Putamen (tissue), 1 donor: ENCODE measurements around the gene WDR18.
"Not testable (repeated sequence)": the region's sequence is repeated elsewhere in the genome, so short reads cannot be mapped to it uniquely, and the experiment has no call there.

Source experiments
- DNase-seq: peaks from one replicate; pipeline ENCODE4 v3.0.0-alpha.2; 2016; ENCODE audit warnings: low spot score

The WDR18 gene

DNA sequence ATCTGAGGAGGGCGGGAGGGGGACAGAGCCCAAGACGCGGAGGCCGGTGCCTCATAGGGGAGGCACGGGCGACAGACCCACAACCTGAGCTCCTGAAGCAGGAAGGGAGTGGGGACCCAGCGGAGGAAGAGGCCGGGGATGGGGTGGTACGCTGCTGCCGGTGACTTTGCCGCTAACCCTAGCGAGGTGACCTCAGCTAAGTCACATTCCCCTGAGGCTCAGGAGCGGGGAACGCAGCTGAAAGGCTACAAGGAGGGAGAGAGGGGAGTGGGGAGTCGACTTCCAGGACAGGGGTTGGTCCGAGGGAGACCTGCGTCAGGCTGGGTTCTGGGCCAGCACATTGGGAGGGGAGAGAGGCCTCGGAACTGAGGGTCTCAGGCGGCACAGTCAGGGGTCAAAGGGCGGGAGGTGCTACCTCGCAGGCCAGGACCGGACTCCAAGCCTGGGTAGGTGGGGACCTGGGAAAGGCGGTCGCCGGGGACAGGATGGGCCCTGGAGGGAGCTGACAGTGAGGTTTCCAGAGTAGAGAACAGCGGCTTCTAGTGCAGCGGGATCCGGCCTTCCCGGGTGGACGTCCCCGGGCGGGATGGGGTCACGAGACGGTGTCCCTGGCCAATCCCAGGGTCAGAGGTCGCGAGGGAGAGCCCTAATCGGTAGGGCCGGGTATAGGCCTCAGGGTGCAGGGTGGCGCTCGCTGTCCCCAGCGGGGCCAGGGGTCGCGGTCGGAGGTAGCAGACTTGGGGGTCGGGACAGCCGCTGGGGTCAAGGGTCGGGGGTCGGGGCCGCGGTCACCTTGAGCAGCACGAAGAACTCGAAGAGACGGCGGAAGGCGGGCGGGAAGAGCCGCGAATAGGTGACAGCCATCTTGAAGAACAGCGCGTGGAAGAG, 36.1 kb downstream of the WDR18 start:
- no peak for DNase-seq

DNA sequence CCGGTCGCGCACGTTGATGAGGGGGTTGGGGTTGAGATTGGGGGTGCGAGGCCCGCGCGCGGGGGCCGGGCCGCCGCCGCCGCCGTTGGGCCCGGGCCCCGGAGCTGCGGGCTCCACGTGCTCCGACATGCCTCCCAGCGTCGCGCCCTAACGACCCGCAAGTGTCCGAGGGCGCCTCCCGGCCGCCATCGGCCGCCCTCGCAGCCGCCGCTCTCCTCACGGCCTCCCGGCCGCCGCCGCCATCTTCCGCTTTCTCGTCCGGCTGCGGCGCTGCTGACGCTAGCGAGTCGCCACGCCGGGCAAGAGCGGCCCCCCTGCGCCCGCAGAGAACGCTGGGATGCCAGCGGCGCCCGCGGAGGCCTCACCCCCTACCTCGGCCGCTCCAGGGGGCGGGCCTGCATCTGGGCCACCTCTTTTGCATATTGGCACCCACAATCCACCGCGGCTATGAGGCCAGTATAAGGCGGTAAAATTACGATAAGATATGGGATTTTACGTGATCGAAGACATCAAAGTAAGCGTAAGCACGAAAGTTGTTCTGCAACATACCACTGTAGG, 36.8 kb downstream of the WDR18 start, which contains the start of gene TMEM259:
Gene TMEM259 (minus strand): TSS at position 256 of the 558 bp plus-strand sequence. CDS start 127 bp downstream, at position 129.
- DNase-seq = peak; percentile 98

- DNase-seq = not testable (repeated sequence)
Measured at GRCh38 chr19:1023883-1024188, 39.7 kb downstream of the WDR18 start.

DNA sequence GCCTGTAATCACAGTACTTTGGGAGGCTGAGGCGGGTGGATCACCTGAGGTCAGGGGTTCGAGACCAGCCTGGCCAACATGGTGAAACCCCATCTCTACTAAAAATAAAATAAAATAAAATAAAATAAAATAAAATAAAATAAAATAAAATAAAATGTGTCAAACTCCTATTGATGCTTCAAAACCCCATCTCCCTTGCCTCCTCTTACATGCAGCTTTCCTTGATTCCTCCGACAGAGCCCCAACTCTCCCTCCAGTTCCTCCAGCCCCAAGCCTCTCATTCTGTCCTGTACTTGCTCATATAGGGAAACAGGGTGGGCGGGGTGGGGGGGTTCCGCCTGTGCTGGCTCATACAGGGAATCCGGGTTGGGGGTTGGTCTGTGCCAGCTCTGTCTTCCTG, 40.9 kb downstream of the WDR18 start:
- not testable (repeated sequence) for DNase-seq

- no peak for DNase-seq
Measured at GRCh38 chr19:1025960-1026782, 42.0 kb downstream of the WDR18 start, which contains the start of gene CNN2. CNN2 (plus strand) TSS chr19:1026608; CDS start chr19:1026662, 54 bp downstream.

DNA sequence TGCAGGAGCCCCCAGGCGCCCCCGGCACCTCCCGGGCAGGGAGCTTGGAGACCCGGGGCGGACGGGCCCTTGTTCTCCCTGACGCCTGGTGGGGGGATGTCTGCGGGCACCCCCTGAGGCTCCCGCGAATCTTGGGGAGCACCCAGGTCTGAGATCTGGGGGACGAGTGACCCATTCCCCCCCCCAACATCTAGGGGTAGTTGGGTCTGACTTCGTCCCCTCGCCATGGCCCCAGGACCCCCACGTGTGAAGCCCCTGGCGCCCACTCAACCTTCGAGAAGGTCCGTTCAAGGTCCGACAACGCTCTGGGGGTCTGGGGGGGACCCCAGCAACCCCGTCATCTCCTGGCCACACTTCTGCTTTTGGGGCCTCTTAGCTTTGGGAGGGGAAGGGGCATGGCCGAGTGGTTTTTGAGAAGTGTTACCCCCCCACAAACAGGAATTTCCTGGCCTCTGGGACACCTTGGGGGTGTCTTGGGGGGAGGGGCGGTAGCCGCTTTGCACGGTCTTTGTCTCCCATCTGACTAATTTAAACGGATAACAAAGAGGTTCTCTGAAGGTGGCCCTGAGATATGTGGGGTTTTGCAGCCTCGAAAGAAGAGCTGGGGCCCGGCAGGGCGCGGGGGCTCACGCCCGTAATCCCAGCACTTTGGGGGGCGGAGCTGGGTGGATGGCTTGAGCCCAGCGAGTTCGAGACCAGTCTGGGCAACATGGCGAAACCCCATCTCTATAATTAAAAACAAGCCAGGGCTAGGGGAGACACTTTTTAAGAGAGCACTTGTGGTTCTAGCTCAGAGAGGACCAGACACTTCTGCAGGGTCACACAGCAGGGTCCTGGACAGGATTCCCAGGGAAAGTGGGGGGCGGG, 42.9 kb downstream of the WDR18 start:
- DNase-seq = no peak

GRCh38 chr19:1027650-1028061, 43.5 kb downstream of the WDR18 start:
- DNase-seq = no peak

DNA sequence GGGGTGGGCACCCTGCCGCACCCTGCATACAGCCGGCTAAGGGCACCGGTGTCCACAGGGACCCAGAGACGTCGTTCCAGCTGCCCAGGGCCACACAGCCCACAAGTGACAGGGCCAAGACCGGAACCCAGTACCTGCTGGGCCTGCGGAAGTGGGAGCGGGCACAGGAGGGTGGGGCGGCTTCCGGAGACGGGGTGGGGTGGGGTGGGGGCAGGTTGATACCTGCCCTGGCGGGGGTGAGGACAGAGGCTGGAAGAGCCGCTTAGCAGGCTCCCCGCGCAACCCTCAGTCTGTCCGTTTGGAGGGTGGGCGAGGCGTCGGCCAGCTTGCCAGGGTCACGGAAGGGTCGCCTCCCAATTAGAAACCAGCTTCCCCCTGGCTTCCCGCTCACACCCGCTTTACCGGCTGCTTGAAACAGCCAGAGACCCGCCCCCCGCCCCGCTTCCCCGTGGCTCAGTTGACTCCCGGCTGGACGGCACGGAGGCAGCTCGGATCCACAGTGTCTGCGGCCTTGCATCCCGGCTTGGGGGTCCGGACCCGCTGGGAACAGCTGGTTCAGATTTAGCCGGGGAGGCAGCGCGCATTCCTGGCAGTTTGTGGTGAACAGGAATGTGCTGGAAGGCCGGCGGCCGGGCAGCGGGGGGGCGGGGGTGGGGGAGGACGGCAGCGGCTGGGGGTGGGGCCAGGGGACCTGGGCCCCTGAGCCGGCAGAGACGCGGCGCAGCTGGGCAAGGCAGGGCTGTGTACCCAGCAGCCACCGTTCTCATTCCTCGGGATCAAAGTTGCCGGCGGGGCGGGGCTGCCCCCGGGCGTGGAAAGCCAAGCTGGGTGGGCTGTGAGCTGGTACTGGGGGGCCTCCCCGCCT, 44.1 kb downstream of the WDR18 start:
- no peak for DNase-seq

DNA sequence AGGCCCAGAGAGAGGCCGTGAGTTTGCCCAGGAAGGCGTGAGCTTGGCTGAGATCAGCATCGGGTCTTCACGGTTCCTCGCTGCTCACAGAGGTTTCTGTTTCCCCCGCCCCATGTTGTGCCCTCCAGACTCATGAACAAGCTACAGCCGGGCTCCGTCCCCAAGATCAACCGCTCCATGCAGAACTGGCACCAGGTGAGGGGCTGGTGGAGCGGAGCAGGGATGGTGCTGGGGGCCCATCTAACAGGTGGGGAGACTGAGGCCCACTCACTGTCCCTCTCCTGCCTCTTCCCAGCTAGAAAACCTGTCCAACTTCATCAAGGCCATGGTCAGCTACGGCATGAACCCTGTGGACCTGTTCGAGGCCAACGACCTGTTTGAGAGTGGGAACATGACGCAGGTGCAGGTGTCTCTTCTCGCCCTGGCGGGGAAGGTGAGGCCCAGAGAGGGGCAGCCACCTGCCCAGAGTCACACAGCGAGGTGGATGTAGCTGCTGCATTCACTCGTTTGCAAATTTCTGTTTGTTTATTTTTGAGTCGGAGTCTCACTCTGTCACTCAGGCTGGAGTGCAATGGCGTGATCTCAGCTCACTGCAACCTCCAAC, 48.2 kb downstream of the WDR18 start:
- DNase-seq = no peak

DNA sequence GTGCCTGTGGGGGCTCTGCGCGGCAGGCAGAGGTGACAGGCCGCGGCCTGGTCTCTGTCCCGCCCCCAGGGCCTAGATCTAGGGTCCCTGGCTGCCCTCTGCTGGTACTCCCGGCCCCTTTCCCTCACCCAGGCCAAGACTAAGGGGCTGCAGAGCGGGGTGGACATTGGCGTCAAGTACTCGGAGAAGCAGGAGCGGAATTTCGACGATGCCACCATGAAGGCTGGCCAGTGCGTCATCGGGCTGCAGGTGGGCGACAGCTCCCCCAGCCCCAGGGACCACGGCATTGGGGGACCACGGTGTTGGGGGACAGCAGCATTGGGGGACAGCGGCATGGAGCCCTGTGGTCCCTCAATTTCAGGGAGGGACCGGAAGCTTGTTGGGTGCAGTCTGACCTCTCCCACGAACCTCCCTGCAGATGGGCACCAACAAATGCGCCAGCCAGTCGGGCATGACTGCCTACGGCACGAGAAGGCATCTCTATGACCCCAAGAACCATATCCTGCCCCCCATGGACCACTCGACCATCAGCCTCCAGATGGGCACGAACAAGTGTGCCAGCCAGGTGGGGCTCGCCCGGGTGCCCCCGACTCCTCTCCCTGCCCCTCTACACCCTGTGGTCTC, 52.0 kb downstream of the WDR18 start:
- no peak for DNase-seq

GRCh38 chr19:1037621-1038064, 53.5 kb downstream of the WDR18 start:
- DNase-seq = no peak

GRCh38 chr19:1038978-1039645, 55.0 kb downstream of the WDR18 start:
- DNase-seq = no peak

DNA sequence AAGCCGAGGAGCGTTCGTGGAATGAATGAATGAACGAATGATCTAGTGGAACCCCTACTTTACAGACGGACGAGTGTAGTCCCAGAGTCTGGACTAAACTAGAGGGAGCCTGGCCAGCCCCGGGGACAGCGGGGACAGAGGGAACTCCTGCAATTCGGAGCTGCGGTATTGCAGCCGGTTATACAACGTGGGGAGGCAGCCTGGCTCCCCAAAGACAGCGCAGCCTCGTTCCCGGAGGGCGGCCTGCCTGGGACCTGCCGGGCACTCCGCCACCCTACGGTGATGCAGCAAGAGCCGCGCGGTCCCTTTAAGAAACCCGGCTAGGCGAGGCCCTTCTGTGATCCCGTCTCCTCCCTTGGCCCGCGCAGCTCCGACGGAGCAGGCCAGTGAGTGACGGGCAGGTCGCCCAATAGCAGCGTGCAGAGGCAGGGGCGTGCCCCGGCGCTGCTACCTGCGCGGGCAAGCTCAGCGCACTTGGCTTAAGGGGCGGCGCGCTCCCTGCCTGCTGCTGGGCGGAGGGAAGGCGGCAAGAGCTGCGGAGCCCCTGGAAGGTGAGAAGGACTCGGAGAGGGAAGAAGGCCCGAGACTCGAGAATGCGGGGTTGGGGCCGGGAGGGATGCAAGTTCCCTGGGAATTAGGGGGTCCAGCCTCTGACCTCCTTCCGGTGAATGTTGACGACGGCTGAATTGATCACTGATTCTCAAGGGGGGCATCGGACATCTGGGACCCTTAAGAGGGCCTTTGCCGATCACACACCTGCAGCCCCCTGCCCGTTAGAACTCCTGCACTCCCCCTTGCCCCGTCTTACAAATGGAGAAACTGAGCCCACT, 55.7 kb downstream of the WDR18 start, which contains the start of gene ABCA7:
Gene ABCA7 (plus strand): TSS at position 462 of the 830 bp plus-strand sequence. CDS start 1,255 bp downstream, outside the sequence.
- peak; percentile 93 for DNase-seq

- DNase-seq = peak; percentile 92
Measured at GRCh38 chr19:1040476-1041271, 56.5 kb downstream of the WDR18 start.

DNA sequence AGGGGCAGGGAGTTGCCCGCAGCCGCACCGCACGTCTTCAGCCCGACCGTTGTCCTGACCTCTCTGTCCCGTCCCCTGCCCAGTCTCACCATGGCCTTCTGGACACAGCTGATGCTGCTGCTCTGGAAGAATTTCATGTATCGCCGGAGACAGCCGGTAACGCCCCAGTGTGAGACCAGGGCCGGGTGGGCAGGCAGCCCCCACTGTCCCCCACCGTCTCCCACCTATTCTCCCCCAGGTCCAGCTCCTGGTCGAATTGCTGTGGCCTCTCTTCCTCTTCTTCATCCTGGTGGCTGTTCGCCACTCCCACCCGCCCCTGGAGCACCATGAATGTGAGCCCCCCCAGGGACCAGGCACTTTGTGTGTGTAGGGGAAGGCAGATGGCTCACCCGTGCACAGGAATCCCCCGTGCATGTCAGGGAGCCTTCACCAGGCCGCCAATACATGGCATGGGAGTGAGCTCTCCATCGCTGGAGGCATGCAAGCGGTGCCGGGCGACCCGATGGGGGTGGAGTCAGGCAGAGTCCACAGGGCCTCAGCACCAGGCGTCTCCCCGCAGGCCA, 57.2 kb downstream of the WDR18 start:
- no peak for DNase-seq

DNA sequence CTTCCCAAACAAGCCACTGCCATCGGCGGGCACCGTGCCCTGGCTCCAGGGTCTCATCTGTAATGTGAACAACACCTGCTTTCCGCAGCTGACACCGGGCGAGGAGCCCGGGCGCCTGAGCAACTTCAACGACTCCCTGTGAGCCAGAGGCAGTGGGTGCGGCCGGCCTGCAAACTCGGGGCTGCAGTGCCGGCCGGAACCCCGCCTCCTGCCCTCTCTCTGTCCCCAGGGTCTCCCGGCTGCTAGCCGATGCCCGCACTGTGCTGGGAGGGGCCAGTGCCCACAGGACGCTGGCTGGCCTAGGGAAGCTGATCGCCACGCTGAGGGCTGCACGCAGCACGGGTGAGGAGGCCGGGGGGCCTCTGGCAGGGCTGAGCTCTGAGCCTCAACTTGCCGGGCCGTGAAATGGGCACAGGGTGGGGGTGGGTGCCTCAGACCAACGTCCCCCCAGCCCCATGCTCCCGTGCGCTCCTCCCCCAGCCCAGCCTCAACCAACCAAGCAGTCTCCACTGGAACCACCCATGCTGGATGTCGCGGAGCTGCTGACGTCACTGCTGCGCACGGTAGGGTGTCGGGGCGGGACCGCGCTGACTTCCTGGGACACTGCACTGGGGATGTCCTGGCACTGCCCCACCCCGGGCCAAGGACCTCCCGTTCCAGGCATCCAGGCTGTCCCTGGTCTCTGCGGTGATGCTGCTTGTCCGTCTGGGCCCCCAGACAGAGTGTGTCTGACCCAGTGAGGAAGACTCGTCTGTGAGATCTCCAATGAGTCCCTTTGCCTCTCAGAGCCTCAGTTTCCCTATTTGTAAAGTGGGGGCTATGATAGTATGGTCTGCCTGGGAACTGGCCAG, 57.9 kb downstream of the WDR18 start:
- DNase-seq = no peak
